H9 (cell line): Measurements from ENCODE around the gene ZSWIM1. TPM values are rescaled to one million over a fixed set of nuclear protein-coding genes. Genes with fewer than 3 reads are reported as not detected.

Experiments
- DNase-seq: peaks from one replicate; pipeline ENCODE4 v3.0.0-alpha.2; 2017
- H2AFZ ChIP-seq: one replicate; pipeline ENCODE4 v1.6.1; 2013; ENCODE audit warnings: mild to moderate bottlenecking, low read length, control low read depth, moderate library complexity
- H2AK5ac ChIP-seq: 2 replicates; pipeline ENCODE4 v1.6.1; 2013; ENCODE audit warnings: low read length, control low read depth, mixed read lengths; ENCODE audit not compliant: insufficient read length
- H2BK120ac ChIP-seq: one replicate; pipeline ENCODE4 v1.6.1; 2013; ENCODE audit warnings: low read depth, mild to moderate bottlenecking, low read length, control low read depth, inconsistent platforms; ENCODE audit not compliant: poor library complexity, severe bottlenecking
- H2BK12ac ChIP-seq: 2 replicates; pipeline ENCODE4 v1.6.1; 2013; ENCODE audit warnings: low read length, control low read depth, mixed read lengths, low read depth; ENCODE audit not compliant: insufficient read length
- H2BK15ac ChIP-seq: 2 replicates; pipeline ENCODE4 v1.6.1; 2013; ENCODE audit warnings: low read depth, low read length, control low read depth
- H2BK20ac ChIP-seq: one replicate; pipeline ENCODE4 v1.6.1; 2013; ENCODE audit warnings: low read depth, mild to moderate bottlenecking, low read length, control low read depth, inconsistent platforms; ENCODE audit not compliant: poor library complexity, severe bottlenecking
- H2BK5ac ChIP-seq: 2 replicates; pipeline ENCODE4 v1.6.1; 2013; ENCODE audit warnings: low read length, control low read depth, mixed read lengths; ENCODE audit not compliant: insufficient read length
- H3K14ac ChIP-seq: 2 replicates; pipeline ENCODE4 v1.6.1; 2013; ENCODE audit warnings: low read length, control low read depth; ENCODE audit not compliant: insufficient read depth
- H3K18ac ChIP-seq: 2 replicates; pipeline ENCODE4 v1.6.1; 2013; ENCODE audit warnings: low read depth, mild to moderate bottlenecking, mixed read lengths, low read length, control low read depth; ENCODE audit not compliant: insufficient read length
- H3K23ac ChIP-seq: 2 replicates; pipeline ENCODE4 v1.6.1; 2013; ENCODE audit warnings: low read length, control low read depth, mixed read lengths, low read depth; ENCODE audit not compliant: insufficient read length
- H3K23me2 ChIP-seq: 2 replicates; pipeline ENCODE4 v1.6.1; 2013; ENCODE audit warnings: low read depth, mild to moderate bottlenecking, mixed read lengths, low read length, control low read depth; ENCODE audit not compliant: insufficient read length, poor library complexity, severe bottlenecking
- H3K27ac ChIP-seq: 2 replicates; pipeline ENCODE4 v1.5.1; 2013; ENCODE audit warnings: low read length, control low read depth, mixed read lengths, low read depth; ENCODE audit not compliant: insufficient read length
- H3K27me3 ChIP-seq: 2 replicates; pipeline ENCODE4 v1.6.1; 2013; ENCODE audit warnings: low read length, control low read depth, inconsistent platforms; ENCODE audit not compliant: insufficient read depth
- H3K4ac ChIP-seq: 2 replicates; pipeline ENCODE4 v1.6.1; 2013; ENCODE audit warnings: low read depth, mild to moderate bottlenecking, control low read depth, inconsistent platforms, low read length, moderate library complexity
- H3K4me1 ChIP-seq: 2 replicates; pipeline ENCODE4 v1.6.1; 2013; ENCODE audit warnings: low read length, control low read depth, inconsistent platforms; ENCODE audit not compliant: insufficient read depth
- H3K4me2 ChIP-seq: 2 replicates; pipeline ENCODE4 v1.6.1; 2013; ENCODE audit warnings: low read length, control low read depth, mixed read lengths; ENCODE audit not compliant: insufficient read length, insufficient read depth
- H3K56ac ChIP-seq: 2 replicates; pipeline ENCODE4 v1.6.1; 2013; ENCODE audit warnings: low read depth, mild to moderate bottlenecking, mixed read lengths, low read length, control low read depth; ENCODE audit not compliant: insufficient read length
- H3K79me1 ChIP-seq: 2 replicates; pipeline ENCODE4 v1.6.1; 2013; ENCODE audit warnings: low read depth, mild to moderate bottlenecking, moderate library complexity, low read length, control low read depth, inconsistent platforms; ENCODE audit not compliant: insufficient read depth, poor library complexity, severe bottlenecking
- H3K79me2 ChIP-seq: 2 replicates; pipeline ENCODE4 v1.6.1; 2013; ENCODE audit warnings: low read length, control low read depth, inconsistent platforms; ENCODE audit not compliant: insufficient read depth
- H3K9ac ChIP-seq: 2 replicates; pipeline ENCODE4 v1.6.1; 2013; ENCODE audit warnings: low read length, control low read depth, mixed read lengths; ENCODE audit not compliant: insufficient read length; ENCODE audit errors: extremely low read depth
- H3K9me3 ChIP-seq: one replicate; pipeline ENCODE4 v1.6.1; 2013; ENCODE audit warnings: low read depth, low read length, inconsistent platforms; ENCODE audit not compliant: control insufficient read depth
- H3T11ph ChIP-seq: one replicate; pipeline ENCODE4 v1.6.1; 2013; ENCODE audit warnings: mild to moderate bottlenecking, low read length, control low read depth, inconsistent platforms
- H4K20me1 ChIP-seq: one replicate; pipeline ENCODE4 v1.6.1; 2013; ENCODE audit not compliant: control insufficient read depth, insufficient read length, insufficient read depth
- H4K5ac ChIP-seq: 2 replicates; pipeline ENCODE4 v1.6.1; 2013; ENCODE audit warnings: low read depth, mild to moderate bottlenecking, mixed read lengths, low read length, control low read depth; ENCODE audit not compliant: insufficient read length
- H4K8ac ChIP-seq: replicated peaks from 2 replicates; pipeline ENCODE4 v1.6.1; 2013; ENCODE audit warnings: low read length, control low read depth, mixed read lengths, low read depth; ENCODE audit not compliant: insufficient read length
- H4K91ac ChIP-seq: 2 replicates; pipeline ENCODE4 v1.6.1; 2013; ENCODE audit warnings: low read depth, mild to moderate bottlenecking, moderate library complexity, mixed read lengths, low read length, control low read depth; ENCODE audit not compliant: insufficient read length
- H3K27ac Mint-ChIP-seq, 3 experiments: 2 replicates in 2 of 3; 3 replicates in 1 of 3; pipeline ENCODE4 v1.8.0; 2020 to 2021; ENCODE audit warnings: mixed read lengths in 3 of 3, mild to moderate bottlenecking in 1 of 3, moderate library complexity in 1 of 3
- H3K27me3 Mint-ChIP-seq: 2 replicates; pipeline ENCODE4 v1.8.0; 2021; ENCODE audit warnings: low read depth, mild to moderate bottlenecking, moderate library complexity, mixed read lengths
- H3K36me3 Mint-ChIP-seq, 3 experiments: 2 replicates in 2 of 3; 3 replicates in 1 of 3; pipeline ENCODE4 v1.8.0; 2020 to 2021; ENCODE audit warnings: low read depth in 3 of 3, mixed read lengths in 3 of 3; ENCODE audit not compliant: insufficient read depth in 1 of 3
- H3K4me1 Mint-ChIP-seq, 2 experiments: 2 replicates each; pipeline ENCODE4 v1.8.0; 2020; ENCODE audit warnings: mixed read lengths in 2 of 2
- H3K4me3 Mint-ChIP-seq, 2 experiments: 2 replicates in 1 of 2; 3 replicates in 1 of 2; pipeline ENCODE4 v1.8.0; 2020 to 2021; ENCODE audit warnings: mild to moderate bottlenecking in 2 of 2, mixed read lengths in 2 of 2, moderate library complexity in 1 of 2
- H3K9me3 Mint-ChIP-seq, 2 experiments: 2 replicates in 1 of 2; 3 replicates in 1 of 2; pipeline ENCODE4 v1.8.0; 2020; ENCODE audit warnings: mild to moderate bottlenecking in 2 of 2, mixed read lengths in 2 of 2, moderate library complexity in 1 of 2
- WGBS: extraction: QIAGEN DNeasy Blood & Tissue Kit; methylation state at CpG from one replicate; pipeline ENCODE4 v1.1.7; 2013; ENCODE audit warnings: missing lambda C conversion rate, low lambda C conversion rate, mixed read lengths; ENCODE audit not compliant: insufficient read length; ENCODE audit errors: extremely low coverage; 5-methylcytosine and 5-hydroxymethylcytosine counted together
- total RNA-seq: library from RNA; stranded (reverse); gene quantifications from 2 replicates; pipeline ENCODE4 v1.2.1, GENCODE V29; 2021
- TF ChIP-seq, protein P1 (sequence below): fragments of 200-600 bp; sonication (generic); conservative IDR thresholded peaks from 3 replicates; pipeline ENCODE4 v1.8.0; 2021; ENCODE audit warnings: antibody characterized with exemption, mild to moderate bottlenecking

Gene ZSWIM1
- total RNA-seq, 1 experiment from 2014 or later, result 13.0 TPM

- WGBS, result no CpG with 5 or more reads among the region's 7 CpGs
- Histone ChIP-seq H3K56ac (no peak overlapping the region), H4K91ac (no peak overlapping the region), H3K9me3 (no peaks in the 10 kb centered on the region), H4K5ac (no peak overlapping the region), H3T11ph (no peak overlapping the region), H3K79me2 (peaks cover 3% of the 10 kb centered on the region; the same call in 1 of the 2 replicates), H2AK5ac (no peak overlapping the region), H4K8ac (no peak overlapping the region), H3K14ac (no peak overlapping the region), H3K4me2 (no peak overlapping the region), H3K27ac (no peak overlapping the region), H4K20me1 (peaks cover 2% of the 10 kb centered on the region), H3K4ac (no peak overlapping the region), H3K27me3 (no peaks in the 10 kb centered on the region), H3K18ac (no peak overlapping the region), H3K23me2 (peaks cover 5% of the 10 kb centered on the region), H2BK12ac (no peak overlapping the region), H3K4me1 (peaks cover 2% of the 10 kb centered on the region; the same call in 1 of the 2 replicates), H3K23ac (no peak overlapping the region), H2AFZ (no peak overlapping the region), H2BK20ac (no peak overlapping the region), H3K9ac (no peak overlapping the region), H2BK5ac (no peak overlapping the region), H3K79me1 (no peaks in the 10 kb centered on the region), H2BK15ac (no peak overlapping the region; the same call in 1 of the 2 replicates), H2BK120ac (no peak overlapping the region)
- Mint-ChIP-seq H3K4me3 (no peak overlapping the region), H3K4me1 (peaks cover 22% of the 10 kb centered on the region in 2 experiments), H3K36me3 (peaks cover 0 to 7% (median 2%) of the 10 kb centered on the region in 3 experiments; a peak in 3 of 7 replicates), H3K27me3 (no peaks in the 10 kb centered on the region), H3K27ac (0 out of 7 replicates have a peak overlapping the region, but pooled peaks of 1 of the 3 experiments have one; percentile 61), H3K9me3 (no peaks in the 10 kb centered on the region)
- TF ChIP-seq, protein P1, sequence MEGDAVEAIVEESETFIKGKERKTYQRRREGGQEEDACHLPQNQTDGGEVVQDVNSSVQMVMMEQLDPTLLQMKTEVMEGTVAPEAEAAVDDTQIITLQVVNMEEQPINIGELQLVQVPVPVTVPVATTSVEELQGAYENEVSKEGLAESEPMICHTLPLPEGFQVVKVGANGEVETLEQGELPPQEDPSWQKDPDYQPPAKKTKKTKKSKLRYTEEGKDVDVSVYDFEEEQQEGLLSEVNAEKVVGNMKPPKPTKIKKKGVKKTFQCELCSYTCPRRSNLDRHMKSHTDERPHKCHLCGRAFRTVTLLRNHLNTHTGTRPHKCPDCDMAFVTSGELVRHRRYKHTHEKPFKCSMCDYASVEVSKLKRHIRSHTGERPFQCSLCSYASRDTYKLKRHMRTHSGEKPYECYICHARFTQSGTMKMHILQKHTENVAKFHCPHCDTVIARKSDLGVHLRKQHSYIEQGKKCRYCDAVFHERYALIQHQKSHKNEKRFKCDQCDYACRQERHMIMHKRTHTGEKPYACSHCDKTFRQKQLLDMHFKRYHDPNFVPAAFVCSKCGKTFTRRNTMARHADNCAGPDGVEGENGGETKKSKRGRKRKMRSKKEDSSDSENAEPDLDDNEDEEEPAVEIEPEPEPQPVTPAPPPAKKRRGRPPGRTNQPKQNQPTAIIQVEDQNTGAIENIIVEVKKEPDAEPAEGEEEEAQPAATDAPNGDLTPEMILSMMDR, result no peak
- DNase-seq, result no peak
Observed at GRCh38 chr20:45861221-45862075, 19.6 kb upstream of the ZSWIM1 start.
